ENCODE data around the gene TRUB1.

TRUB1 gene

DNA sequence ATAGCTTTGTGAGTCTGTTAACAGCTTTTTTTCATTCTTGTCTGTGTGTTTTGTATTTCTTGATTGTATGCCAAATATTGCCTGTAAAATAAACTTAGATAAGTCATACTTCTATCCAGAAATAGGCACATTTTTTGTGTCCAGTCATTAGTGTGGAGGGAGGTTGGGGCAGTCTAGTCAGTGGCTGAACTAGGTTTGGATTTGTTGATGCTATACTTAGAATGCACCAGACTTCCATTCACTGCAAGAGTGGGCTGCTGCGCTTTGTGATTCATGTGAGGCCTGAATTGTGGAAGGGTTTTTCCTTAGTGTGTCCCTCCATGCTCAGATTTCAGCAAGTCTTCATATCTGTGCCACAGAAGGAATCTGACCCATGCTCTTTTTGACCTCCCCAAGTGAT is 50.0 kb downstream of the TRUB1 start:
- Mint-ChIP-seq H3K4me3 (no peak overlapping the region), H3K27ac (no peak overlapping the region), H3K4me1 (ENCODE audit: low read depth) (no peaks in the 10 kb centered on the region), H3K36me3 (ENCODE audit: low read depth) (peaks cover 63% of the 10 kb centered on the region), H3K9me3 (peaks cover 29% of the 10 kb centered on the region), H3K27me3 (no peaks in the 10 kb centered on the region)

DNA sequence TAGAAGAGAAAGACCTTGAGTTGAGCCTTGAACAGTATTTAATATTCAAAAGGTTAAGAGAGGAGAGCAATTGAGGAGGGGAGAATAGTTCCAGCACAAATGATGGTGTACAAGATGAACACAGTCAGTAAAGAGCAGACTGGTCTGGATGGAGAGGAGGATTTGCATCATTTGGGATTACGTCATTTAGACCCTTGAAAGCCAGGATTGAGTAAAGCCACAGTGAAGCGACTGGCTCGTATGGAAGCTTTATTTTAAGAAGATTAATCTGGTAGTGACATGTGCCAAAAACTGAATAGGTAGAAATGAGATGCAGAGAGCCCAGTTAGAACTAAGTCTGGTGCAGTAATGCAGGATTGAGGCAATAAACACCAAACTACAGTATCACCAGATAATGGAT is 52.6 kb downstream of the TRUB1 start:
- Mint-ChIP-seq H3K36me3 (ENCODE audit: low read depth) (peaks cover 40% of the 10 kb centered on the region), H3K27ac (no peak overlapping the region), H3K4me3 (no peak overlapping the region), H3K4me1 (ENCODE audit: low read depth) (no peaks in the 10 kb centered on the region), H3K9me3 (peaks cover 6% of the 10 kb centered on the region), H3K27me3 (no peaks in the 10 kb centered on the region)

DNA sequence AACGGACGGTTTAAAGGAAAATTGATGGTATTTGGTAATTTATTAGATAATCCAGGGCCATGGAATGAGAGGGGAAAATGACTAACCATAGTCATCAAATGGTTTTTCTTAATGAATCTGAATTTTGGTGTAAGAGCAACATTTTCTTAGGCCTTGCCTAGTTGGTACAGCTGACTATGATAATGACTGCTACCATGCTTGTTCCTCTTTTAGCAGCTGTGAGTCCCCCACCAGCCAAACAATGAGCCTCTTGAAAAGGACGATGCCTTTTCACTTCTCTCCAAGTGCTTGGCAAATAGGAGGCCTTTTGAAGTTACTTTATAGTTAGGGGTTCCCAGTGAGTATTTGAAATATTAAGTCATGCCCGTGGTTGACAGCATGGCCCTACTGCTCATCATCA is 53.0 kb downstream of the TRUB1 start:
- Mint-ChIP-seq H3K27me3 (no peaks in the 10 kb centered on the region), H3K36me3 (ENCODE audit: low read depth) (peaks cover 36% of the 10 kb centered on the region), H3K4me3 (no peak overlapping the region), H3K4me1 (ENCODE audit: low read depth) (no peaks in the 10 kb centered on the region), H3K9me3 (peaks cover 3% of the 10 kb centered on the region), H3K27ac (no peak overlapping the region)

DNA sequence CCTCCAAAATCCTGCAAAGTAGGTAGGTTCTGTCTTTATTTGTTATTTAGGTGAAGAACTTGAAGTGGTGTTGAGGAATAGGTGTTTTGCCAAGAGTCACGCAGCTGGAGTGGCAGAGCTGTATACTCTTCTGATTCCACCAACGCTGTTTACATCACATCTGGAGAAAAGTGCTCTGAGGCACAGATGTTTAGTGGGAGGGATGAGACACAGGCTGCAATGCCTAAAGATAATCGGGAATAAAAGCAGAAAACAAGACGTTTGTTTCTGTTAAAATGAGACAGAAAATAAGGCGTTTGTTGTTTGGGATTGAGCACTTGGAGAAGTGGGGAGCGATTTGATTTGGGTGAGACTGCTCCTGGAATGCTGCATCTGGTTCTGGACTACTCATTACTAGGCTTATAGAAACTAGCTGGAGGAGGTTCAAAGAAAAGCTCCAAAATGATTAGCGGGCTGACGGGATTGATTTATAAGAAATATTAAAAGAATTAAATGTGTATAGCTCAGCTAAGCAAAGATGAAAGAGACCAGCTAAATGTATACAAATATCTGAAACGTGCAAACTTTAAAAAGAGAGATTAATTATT is 54.3 kb downstream of the TRUB1 start:
- no peaks in the 10 kb centered on the region for H3K27me3 Mint-ChIP-seq
- no peaks in the 10 kb centered on the region for H3K4me1 Mint-ChIP-seq (ENCODE audit: low read depth)
- H3K27ac Mint-ChIP-seq = no peak overlapping the region
- H3K4me3 Mint-ChIP-seq = no peak overlapping the region
- H3K36me3 Mint-ChIP-seq (ENCODE audit: low read depth) = peaks cover 36% of the 10 kb centered on the region
- peaks cover under 1% of the 10 kb centered on the region for H3K9me3 Mint-ChIP-seq

DNA sequence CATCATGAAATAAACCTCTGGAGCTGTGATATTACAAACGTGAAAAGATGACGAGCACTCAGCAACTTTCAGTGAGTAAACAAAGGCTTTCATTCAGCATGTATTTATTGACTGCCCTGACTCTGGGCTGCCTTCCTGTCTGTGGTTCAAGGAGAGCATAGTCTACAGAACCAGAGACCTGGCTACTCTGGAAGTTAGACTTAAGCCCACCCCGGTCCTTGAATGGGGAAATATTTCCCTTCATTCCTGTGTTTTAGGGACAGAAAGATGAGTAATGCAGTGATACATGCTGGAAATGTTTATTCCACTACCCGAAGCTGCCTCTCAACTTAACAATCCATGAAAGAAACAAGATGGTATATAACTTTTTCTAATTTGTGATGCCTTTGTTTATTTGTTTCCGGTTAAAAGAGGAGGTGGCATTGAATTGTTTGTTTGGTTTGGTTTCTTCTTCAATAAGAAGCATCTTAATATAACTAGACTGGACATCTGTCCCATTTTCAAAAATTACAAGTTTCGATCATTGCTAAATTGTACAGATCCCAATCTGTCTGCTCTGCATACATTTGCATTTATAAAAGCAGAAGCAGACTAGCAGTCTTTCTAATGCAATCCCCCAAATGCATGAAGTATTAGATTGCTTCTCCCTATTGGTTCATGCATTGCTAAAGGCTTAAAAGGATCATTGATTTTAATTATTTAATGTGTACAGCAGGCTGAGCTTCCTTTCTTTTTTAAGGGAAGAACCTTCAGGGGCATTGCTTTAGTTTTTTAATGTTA is 57.7 kb downstream of the TRUB1 start:
- Mint-ChIP-seq H3K36me3 (ENCODE audit: low read depth) (peaks cover 13% of the 10 kb centered on the region), H3K27ac (no peak overlapping the region), H3K4me3 (no peak overlapping the region), H3K4me1 (ENCODE audit: low read depth) (no peaks in the 10 kb centered on the region), H3K27me3 (no peaks in the 10 kb centered on the region), H3K9me3 (no peaks in the 10 kb centered on the region)

DNA sequence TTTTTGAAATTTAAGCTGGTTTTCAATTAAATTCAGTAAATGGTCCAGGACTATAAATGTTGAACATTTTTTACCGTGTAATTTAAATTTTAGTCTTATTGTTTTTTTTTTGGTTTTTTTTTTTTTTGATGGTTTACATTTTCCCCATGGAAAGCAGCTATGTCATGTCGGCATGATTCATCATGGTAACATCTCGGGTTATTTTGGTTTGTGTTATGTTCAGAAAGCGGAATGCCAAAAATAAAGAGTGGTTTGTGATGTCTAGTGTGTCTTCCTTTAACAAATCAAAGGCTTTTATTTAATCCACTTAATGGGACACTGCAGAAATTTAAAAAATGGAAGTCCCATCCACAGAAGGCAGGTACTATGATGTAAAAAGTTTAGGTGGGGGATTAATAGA is 58.5 kb downstream of the TRUB1 start:
- Mint-ChIP-seq H3K27ac (no peak overlapping the region), H3K4me1 (ENCODE audit: low read depth) (no peaks in the 10 kb centered on the region), H3K4me3 (no peak overlapping the region), H3K27me3 (no peaks in the 10 kb centered on the region), H3K9me3 (no peaks in the 10 kb centered on the region), H3K36me3 (ENCODE audit: low read depth) (peaks cover 11% of the 10 kb centered on the region)

DNA sequence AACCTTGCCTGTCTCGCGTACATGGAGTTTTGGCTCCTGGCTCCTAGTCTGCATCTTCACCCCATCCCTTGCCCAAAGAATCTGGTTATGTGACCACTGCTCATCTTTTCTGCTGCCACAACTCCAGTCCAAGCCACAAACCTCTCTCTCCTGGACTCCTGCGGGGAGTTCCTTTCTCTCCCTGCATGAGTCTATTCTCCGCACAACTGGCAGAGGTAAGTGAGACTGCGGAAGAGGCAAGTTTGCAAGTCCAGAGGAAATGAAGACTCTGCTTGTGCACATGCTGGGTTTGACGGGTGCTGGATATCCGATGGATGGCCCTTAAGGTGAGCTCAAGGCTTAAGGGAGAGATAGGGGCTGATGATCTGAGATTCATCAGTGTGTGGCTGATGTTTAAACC is 61.0 kb downstream of the TRUB1 start:
- Mint-ChIP-seq H3K27me3 (peaks cover 6% of the 10 kb centered on the region), H3K4me3 (no peak overlapping the region), H3K9me3 (no peaks in the 10 kb centered on the region), H3K4me1 (ENCODE audit: low read depth) (no peaks in the 10 kb centered on the region), H3K36me3 (ENCODE audit: low read depth) (peaks cover 10% of the 10 kb centered on the region), H3K27ac (no peak overlapping the region)

DNA sequence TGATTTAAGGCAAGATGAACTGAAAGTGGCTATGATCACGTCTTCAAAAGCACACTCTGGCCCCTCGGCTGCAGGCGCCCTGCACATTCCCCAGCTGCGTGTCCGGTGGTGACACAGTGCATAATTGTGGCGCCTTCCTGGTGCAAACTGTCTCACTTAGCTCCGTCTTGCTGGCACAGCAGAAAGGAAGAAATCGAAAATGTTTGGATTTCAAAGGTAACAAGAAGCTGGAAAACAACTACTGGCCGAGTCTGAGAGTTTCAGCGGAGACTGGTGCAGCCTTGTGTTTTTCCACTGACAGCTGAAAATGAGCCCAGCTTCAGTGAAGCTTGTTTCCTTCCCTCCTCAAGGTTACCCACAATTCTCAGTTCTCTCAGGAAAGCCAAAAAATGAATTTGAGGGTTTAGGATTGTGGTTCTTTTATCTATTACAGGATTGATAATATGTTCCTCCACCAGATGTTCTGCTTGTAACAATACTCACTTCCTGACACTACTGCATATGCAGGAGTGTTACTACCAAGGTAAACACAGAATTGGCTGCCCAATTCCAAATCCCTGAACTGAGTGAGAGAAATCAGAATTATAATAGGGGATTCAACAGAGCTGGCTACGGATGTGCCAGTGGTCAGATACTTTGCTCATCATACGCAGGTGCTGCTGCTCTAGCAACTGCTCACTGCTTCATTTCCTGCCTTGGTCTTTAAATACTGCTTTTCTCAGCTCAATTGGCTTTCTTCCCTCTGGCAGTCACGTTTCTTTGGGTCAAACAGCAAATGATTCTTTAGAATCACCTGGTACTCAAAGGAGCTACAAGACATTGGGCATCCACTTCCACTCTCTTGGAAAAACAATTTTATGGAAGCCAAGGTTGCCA is 63.7 kb downstream of the TRUB1 start:
- H3K36me3 Mint-ChIP-seq (ENCODE audit: low read depth) = no peaks in the 10 kb centered on the region
- H3K27me3 Mint-ChIP-seq = peaks cover 20% of the 10 kb centered on the region
- no peak overlapping the region for H3K27ac Mint-ChIP-seq
- no peaks in the 10 kb centered on the region for H3K9me3 Mint-ChIP-seq
- H3K4me1 Mint-ChIP-seq (ENCODE audit: low read depth) = no peaks in the 10 kb centered on the region
- no peak overlapping the region for H3K4me3 Mint-ChIP-seq

DNA sequence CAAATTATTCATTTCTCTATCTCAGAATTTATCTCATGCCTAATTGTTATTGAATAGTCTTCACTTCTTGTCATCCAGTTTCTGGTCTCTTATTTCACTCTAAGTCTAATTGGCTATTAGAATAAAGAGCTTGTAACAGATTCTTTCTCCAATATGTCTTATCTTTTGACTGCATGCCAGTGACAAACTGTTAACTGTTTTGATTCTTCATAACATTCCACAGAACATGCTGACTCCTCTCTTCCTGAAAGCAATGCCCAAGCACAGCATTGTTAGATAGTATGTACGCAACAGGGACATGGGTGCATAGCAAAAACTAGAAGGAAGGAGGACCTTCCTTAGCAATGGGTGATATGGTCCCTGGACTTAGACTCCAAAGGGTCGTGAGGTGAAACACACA is 65.4 kb downstream of the TRUB1 start:
- Mint-ChIP-seq H3K27me3 (peaks cover 21% of the 10 kb centered on the region), H3K9me3 (no peaks in the 10 kb centered on the region), H3K36me3 (ENCODE audit: low read depth) (no peaks in the 10 kb centered on the region), H3K4me1 (ENCODE audit: low read depth) (no peaks in the 10 kb centered on the region), H3K4me3 (no peak overlapping the region), H3K27ac (no peak overlapping the region)

DNA sequence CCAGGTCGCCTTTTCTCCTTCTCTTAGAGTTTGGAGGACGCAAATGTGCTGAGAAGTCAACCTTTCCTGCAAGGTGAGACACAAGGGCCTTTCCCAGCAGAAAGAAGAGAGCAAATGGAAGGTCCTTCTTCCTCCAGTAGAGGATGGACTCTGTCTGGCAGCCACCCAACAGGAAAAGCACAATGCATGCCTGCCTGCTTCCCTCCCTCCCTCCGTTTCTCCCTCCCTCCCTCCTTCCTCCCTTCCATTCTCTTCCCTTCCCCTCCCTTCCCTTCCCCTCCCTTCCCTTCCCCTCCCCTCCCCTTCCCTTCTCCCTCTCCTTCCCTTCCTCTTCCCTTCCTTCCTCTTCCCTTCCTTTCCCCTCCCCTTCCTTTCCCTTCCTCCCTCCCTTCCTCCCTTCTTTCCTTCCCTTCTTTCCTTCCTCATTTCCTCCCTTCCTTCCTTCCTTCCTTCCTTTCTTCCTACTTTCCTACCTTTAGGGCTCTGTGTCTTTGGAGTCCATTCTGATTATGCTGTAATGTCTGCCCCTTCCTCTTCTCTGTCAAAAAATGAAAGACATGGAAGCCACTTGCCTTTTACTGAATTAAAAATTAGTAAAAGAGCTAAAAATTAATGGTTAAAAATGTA is 66.4 kb downstream of the TRUB1 start:
- Mint-ChIP-seq H3K9me3 (no peaks in the 10 kb centered on the region), H3K27ac (peak overlapping the region; percentile 36), H3K27me3 (peaks cover 26% of the 10 kb centered on the region), H3K4me3 (no peak overlapping the region), H3K4me1 (ENCODE audit: low read depth) (no peaks in the 10 kb centered on the region), H3K36me3 (ENCODE audit: low read depth) (no peaks in the 10 kb centered on the region)

DNA sequence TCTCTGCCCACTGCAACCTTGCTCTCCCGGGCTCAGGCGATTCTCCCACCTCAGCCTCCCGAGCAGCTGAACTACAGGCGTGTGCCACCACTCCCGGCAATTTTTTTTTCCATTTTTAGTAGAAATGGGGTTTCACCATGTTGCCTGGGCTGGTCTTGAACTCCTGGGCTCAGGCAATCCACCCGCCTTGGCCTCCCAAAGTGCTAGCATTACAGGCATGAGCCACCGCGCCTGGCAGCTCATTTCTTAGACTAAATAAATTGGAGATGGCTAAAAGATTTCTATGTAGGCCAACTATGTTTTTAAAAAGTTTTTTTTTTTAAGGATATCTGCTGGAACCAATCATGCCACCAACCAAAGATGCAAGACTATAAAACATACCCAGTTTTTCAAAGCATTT is 67.8 kb downstream of the TRUB1 start:
- no peaks in the 10 kb centered on the region for H3K9me3 Mint-ChIP-seq
- H3K36me3 Mint-ChIP-seq (ENCODE audit: low read depth) = no peaks in the 10 kb centered on the region
- no peak overlapping the region for H3K4me3 Mint-ChIP-seq
- H3K27me3 Mint-ChIP-seq = peaks cover 31% of the 10 kb centered on the region
- no peaks in the 10 kb centered on the region for H3K4me1 Mint-ChIP-seq (ENCODE audit: low read depth)
- H3K27ac Mint-ChIP-seq = no peak overlapping the region

DNA sequence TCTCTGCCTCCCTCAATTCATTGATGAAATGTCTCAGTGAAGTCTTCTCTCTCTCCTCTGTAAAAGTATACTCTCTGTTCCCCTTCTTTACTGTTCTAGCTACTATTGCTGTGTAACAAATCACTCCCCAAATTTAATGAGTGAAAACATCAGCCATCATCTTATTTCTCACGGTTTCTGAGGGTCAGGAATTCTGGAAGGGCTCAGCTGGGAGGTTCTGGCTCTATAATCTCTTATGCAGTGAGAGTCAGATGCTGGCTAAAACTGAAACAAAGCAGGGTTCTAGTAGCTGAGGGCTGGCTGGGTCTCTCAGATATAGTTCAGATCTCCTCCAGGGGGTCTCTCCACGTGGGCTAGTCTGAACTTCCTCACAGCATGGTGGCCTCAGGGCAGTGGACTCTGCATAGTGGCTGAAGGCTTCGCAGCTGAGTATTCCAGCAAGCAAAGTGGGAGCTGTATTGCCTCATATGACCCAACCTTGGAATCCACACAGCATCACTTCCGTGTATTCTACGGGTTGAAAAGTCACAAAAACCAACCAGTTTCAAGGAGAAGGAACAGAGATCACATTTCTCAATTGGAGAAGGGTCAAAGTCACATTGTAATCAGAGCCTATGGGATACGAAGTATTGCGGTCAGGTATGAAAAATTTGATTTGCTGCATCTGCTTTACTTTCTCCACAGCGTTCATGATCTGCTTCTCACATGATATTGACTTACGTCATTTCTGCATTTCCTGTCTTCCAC is 80.4 kb downstream of the TRUB1 start:
- Mint-ChIP-seq H3K9me3 (no peaks in the 10 kb centered on the region), H3K36me3 (ENCODE audit: low read depth) (no peaks in the 10 kb centered on the region), H3K4me3 (no peak overlapping the region), H3K27ac (no peak overlapping the region), H3K4me1 (ENCODE audit: low read depth) (no peaks in the 10 kb centered on the region), H3K27me3 (peaks cover 24% of the 10 kb centered on the region)

DNA sequence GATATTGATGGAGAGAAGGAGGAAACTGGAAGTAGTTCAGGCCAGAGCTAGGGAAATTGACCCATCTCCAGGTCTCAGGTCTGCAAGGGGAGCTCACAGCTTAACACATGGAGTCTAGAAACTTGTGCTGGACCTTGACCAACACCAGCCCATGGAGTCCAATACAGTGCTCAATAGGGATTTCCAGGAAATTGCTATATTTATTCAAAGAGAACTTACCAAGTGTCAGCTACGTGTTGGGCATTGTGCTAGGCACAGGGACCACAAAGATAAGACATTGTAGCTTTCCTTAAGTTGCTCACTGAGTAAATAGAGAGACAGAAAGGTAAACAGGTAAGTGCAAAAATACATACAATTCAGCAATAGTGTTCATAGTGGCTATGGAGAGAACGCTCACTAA is 82.5 kb downstream of the TRUB1 start:
- Mint-ChIP-seq H3K4me1 (ENCODE audit: low read depth) (no peaks in the 10 kb centered on the region), H3K4me3 (no peak overlapping the region), H3K36me3 (ENCODE audit: low read depth) (no peaks in the 10 kb centered on the region), H3K27me3 (peaks cover 21% of the 10 kb centered on the region), H3K9me3 (no peaks in the 10 kb centered on the region), H3K27ac (no peak overlapping the region)

DNA sequence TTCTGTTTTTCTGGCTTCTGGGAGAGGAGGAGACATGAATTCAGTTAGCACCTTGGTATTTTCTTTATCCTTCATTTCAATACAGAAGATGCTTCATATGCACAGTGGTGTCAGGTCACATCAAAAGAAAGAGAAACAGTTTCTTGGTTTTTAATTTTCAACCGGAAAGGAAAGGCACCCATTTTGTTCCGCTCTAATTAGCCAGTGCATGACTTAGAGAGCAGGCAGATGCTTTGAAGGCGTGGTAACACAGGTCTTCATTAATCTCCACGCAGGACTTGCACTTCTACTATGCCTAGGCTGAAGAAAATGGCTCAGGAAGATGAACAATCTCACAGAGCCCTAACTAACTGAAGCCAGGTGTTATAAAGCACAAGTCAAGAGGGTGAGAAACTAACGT is 84.7 kb downstream of the TRUB1 start:
- Mint-ChIP-seq H3K4me1 (ENCODE audit: low read depth) (no peaks in the 10 kb centered on the region), H3K9me3 (no peaks in the 10 kb centered on the region), H3K27me3 (peaks cover 13% of the 10 kb centered on the region), H3K36me3 (ENCODE audit: low read depth) (no peaks in the 10 kb centered on the region), H3K4me3 (no peak overlapping the region), H3K27ac (no peak overlapping the region)
